Progenitor cell of endocrine pancreas (in vitro differentiated cells): ENCODE results near the gene HS3ST5. TPM values are rescaled to one million over a fixed set of nuclear protein-coding genes. Genes with fewer than 3 reads are reported as not detected.

Source experiments
- DNase-seq: peaks from one replicate; pipeline ENCODE4 v3.0.0; 2021; ENCODE audit warnings: low spot score; ENCODE audit not compliant: unreplicated experiment
- H3K27ac Mint-ChIP-seq: 2 replicates; pipeline ENCODE4 v1.8.0; 2021; ENCODE audit warnings: mild to moderate bottlenecking, moderate library complexity, mixed read lengths
- H3K27me3 Mint-ChIP-seq: 2 replicates; pipeline ENCODE4 v1.8.0; 2021; ENCODE audit warnings: mixed read lengths
- H3K36me3 Mint-ChIP-seq: 2 replicates; pipeline ENCODE4 v1.8.0; 2022; ENCODE audit warnings: mixed read lengths; ENCODE audit not compliant: insufficient read depth
- H3K4me1 Mint-ChIP-seq: 2 replicates; pipeline ENCODE4 v1.8.0; 2021; ENCODE audit warnings: low read depth, mixed read lengths
- H3K4me3 Mint-ChIP-seq: 2 replicates; pipeline ENCODE4 v1.8.0; 2021; ENCODE audit warnings: low read depth, mild to moderate bottlenecking, moderate library complexity, mixed read lengths
- H3K9me3 Mint-ChIP-seq: 2 replicates; pipeline ENCODE4 v1.8.0; 2021; ENCODE audit warnings: low read depth, mixed read lengths
- total RNA-seq: library from RNA; stranded (reverse); gene quantifications from 2 replicates; pipeline ENCODE4 v1.2.1, GENCODE V29; 2021
- TF ChIP-seq, protein P1 (sequence below): fragments of 200-600 bp; sonication (generic); IDR thresholded peaks from one replicate; pipeline ENCODE4 v1.5.0; 2021; ENCODE audit warnings: antibody characterized with exemption, mild to moderate bottlenecking; ENCODE audit not compliant: unreplicated experiment

The HS3ST5 gene
- total RNA-seq, 1 donor from 2014 or later: 0.31 TPM

DNA sequence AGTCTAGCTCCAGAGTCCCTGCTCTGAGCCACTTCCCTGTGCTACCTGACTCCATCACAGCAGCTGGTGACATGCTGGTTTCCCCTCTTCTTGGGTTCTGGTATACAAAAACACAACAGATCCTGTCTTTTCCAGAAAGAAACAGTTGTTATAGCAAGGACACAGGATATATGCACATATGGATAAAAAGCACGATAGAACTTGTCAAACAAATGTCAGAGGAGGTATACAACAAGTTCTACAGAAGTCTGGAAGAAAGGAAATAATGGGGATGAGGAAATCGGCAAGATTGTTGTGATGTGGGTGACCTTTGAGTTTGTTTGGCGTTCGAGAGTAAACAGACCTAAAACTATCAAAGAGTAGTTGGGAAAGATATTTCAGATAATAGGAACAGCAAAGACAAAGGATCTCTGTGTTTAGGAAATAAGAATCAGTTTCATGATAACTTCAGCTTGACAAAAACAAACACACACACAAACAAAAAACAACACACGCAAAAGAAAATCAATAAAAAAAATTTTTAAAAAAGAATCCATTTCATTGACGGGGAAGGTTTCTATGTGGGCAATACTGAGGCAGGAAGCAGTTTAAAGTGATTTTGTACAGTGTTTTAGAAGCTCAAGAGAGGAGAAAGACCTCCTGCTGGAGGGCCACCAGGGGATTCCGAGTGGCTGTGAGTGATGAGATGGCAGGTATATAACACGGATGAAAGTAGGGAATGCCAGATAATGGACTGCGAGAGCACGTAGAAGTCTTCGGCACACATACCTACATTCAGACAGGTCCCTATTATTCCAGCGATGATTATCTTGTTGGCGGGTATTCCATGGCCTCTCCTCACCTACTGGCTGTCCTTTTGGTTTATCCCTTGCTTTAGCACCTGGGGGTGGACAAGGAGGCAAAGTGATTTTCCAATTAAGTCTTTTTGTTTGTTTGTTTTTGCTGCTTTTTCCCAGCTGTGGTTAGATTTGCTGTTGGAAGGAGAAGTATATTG, 174.9 kb downstream of the HS3ST5 start:
- no peak for DNase-seq
- Mint-ChIP-seq H3K27ac (peak overlapping the region; percentile 33), H3K4me1 (peaks cover 29% of the 10 kb centered on the region), H3K36me3 (no peaks in the 10 kb centered on the region), H3K9me3 (no peaks in the 10 kb centered on the region), H3K27me3 (no peaks in the 10 kb centered on the region), H3K4me3 (peak overlapping the region; percentile 3)
- TF ChIP-seq, protein P1, sequence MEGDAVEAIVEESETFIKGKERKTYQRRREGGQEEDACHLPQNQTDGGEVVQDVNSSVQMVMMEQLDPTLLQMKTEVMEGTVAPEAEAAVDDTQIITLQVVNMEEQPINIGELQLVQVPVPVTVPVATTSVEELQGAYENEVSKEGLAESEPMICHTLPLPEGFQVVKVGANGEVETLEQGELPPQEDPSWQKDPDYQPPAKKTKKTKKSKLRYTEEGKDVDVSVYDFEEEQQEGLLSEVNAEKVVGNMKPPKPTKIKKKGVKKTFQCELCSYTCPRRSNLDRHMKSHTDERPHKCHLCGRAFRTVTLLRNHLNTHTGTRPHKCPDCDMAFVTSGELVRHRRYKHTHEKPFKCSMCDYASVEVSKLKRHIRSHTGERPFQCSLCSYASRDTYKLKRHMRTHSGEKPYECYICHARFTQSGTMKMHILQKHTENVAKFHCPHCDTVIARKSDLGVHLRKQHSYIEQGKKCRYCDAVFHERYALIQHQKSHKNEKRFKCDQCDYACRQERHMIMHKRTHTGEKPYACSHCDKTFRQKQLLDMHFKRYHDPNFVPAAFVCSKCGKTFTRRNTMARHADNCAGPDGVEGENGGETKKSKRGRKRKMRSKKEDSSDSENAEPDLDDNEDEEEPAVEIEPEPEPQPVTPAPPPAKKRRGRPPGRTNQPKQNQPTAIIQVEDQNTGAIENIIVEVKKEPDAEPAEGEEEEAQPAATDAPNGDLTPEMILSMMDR: no peak

DNA sequence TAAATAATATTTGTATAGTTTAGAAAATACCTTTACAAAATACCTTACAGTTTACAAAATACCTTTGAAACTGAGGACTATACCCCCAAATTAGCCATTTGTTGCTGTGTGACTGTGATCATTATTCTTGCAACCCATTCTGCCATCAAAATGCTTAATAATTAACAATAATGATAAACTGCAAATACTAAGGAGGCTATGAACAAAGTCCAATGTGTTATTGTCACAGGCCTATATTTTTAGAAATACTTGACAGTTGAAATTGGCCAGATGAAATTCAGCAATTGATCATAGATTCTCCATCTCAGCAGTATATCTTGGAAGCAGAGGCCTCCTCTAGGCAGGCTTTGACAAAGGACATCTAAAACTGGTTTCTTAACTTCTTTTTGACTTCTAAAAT, 178.6 kb downstream of the HS3ST5 start:
- TF ChIP-seq, protein P1: no peak
- H3K9me3 Mint-ChIP-seq: no peaks in the 10 kb centered on the region
- H3K4me1 Mint-ChIP-seq: peaks cover 36% of the 10 kb centered on the region
- H3K36me3 Mint-ChIP-seq: no peaks in the 10 kb centered on the region
- H3K27me3 Mint-ChIP-seq: peaks cover 6% of the 10 kb centered on the region
- H3K27ac Mint-ChIP-seq: no peak overlapping the region
- no peak overlapping the region for H3K4me3 Mint-ChIP-seq
- DNase-seq: no peak

DNA sequence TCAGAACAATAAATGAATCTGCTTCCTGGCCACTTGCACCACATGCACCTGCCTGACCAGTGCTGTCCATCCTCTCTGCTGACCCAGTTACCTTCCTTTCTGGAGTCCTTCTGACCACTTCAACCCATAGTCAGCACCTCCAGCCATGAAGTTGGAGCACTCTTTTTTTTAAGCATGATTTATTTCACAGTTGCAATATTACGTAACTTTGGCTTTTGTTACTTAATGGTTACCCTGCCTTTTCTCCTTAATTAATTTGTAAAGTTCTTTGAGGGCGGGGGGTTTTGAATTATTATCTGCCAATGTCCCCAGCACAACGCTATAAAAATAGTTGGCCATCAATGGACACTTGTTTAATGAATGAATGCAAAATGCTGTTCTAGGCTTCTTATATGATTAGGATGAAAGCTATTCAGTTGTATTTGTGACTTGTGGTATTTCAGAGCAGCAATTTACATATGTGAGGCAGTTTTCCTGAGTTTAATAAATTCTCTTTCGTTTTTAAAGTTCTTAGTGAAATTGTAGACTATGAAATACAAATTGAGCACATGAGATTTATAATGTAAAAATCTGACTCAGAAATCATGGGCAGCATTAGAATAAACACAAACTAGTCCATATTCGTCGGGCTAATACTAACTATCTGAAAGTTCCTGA, 180.0 kb downstream of the HS3ST5 start:
- no peak overlapping the region for H3K4me3 Mint-ChIP-seq
- H3K27ac Mint-ChIP-seq: no peak overlapping the region
- no peaks in the 10 kb centered on the region for H3K9me3 Mint-ChIP-seq
- no peak for DNase-seq
- TF ChIP-seq, protein P1: no peak
- no peaks in the 10 kb centered on the region for H3K36me3 Mint-ChIP-seq
- H3K27me3 Mint-ChIP-seq: peaks cover 8% of the 10 kb centered on the region
- H3K4me1 Mint-ChIP-seq: peaks cover 30% of the 10 kb centered on the region

DNA sequence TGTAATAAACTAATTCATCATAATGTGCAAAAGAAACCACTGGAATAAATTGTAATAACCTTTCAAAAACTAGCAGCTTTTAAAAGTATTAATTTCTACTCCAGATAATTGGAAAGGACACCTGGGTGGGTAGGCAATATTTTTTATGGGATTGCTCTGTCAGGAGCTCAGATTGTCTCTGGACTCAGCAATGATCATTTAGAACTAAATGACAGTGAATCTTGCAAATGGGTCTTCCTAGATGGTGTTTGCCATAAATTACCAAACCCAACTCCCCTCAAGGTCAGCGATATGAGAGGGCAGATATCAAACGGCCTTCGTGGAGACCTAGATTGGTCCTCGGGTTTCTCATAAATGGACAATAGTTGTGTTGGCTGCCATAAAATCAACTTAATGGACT, 181.9 kb downstream of the HS3ST5 start:
- Mint-ChIP-seq H3K27ac (no peak overlapping the region), H3K4me1 (peaks cover 26% of the 10 kb centered on the region), H3K9me3 (no peaks in the 10 kb centered on the region), H3K4me3 (no peak overlapping the region), H3K27me3 (peaks cover 21% of the 10 kb centered on the region), H3K36me3 (no peaks in the 10 kb centered on the region)
- TF ChIP-seq, protein P1: no peak
- DNase-seq: no peak

DNA sequence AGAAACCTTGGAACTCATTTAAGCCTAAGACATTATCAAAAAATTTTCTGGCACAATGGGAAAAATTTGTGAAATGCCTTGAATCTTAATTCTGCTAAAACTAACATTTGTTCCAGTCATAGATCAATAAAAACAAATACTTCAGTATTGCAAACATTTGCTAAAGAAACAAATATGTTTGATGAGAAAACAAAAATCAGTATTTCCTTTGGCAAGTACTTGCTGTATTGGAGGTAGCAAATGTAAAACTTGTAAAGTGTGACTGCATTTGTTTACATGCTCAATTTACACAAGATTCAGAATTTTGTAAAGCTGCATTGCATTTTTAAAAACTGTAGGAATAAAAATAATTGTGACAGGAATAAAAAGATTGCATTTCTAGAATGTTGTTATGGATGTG, 183.1 kb downstream of the HS3ST5 start:
- no peak overlapping the region for H3K4me3 Mint-ChIP-seq
- H3K4me1 Mint-ChIP-seq: peaks cover 25% of the 10 kb centered on the region

More for the DNA sequence above, 183.1 kb downstream of the HS3ST5 start:
- TF ChIP-seq, protein P1: no peak
- no peak overlapping the region for H3K27ac Mint-ChIP-seq
- peaks cover 21% of the 10 kb centered on the region for H3K27me3 Mint-ChIP-seq
- no peaks in the 10 kb centered on the region for H3K36me3 Mint-ChIP-seq
- DNase-seq: no peak
- no peaks in the 10 kb centered on the region for H3K9me3 Mint-ChIP-seq
